ENCODE data around the gene CDKL1. TPM values are rescaled to one million over a fixed set of nuclear protein-coding genes. Genes with fewer than 3 reads are reported as not detected.

CDKL1 gene
- total RNA-seq, 2 donors from 2014 or later, result 24.9 to 25.1 TPM

DNA sequence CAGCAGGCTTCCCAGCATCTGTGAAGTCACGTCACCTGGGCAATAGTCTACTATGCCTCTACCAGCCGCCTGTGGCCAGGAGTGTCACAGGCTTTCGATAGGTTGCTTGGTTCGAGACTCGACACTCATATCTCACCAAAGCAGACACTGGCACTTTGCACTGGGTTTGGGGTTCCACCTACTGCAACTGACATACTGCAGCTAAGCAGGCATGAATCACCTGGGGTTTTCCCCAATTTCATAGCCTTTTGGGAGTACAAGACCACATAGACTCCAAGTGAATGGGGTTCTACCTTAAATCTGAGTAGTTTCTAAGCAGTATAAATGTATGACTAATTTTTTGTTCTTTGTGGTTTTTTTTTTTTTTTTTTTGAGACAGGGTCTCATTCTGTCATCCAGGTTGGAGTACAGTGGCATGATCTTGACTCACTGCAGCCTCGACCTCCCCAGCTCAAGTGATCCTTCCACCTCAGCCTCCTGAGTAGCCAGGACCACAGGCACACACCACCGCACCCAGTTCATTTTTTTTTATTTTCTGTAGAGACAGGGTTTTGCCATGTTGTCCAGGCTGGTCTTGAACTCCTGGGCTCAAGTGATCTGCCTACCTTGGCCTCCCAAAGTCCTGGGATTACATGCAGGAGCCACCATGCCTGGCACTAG is 52.4 kb downstream of the CDKL1 start:
- intact Hi-C loops (cut with DNase I, micrococcal nuclease), result loop anchor here in 1 of 2 donors (10.0 kb wide), 1 partner anchor 51 kb away; the partner anchor contains the start of gene CDKL1
- no peak for DNase-seq
- ATAC-seq, result no peak

GRCh38 chr14:50343434-50343833 is 53.2 kb downstream of the CDKL1 start:
- ATAC-seq, result no peak
- intact Hi-C loops (cut with DNase I, micrococcal nuclease), result loop anchor here in 1 of 2 donors (10.0 kb wide), 1 partner anchor 51 kb away; the partner anchor contains the start of gene CDKL1
- DNase-seq, result no peak

DNA sequence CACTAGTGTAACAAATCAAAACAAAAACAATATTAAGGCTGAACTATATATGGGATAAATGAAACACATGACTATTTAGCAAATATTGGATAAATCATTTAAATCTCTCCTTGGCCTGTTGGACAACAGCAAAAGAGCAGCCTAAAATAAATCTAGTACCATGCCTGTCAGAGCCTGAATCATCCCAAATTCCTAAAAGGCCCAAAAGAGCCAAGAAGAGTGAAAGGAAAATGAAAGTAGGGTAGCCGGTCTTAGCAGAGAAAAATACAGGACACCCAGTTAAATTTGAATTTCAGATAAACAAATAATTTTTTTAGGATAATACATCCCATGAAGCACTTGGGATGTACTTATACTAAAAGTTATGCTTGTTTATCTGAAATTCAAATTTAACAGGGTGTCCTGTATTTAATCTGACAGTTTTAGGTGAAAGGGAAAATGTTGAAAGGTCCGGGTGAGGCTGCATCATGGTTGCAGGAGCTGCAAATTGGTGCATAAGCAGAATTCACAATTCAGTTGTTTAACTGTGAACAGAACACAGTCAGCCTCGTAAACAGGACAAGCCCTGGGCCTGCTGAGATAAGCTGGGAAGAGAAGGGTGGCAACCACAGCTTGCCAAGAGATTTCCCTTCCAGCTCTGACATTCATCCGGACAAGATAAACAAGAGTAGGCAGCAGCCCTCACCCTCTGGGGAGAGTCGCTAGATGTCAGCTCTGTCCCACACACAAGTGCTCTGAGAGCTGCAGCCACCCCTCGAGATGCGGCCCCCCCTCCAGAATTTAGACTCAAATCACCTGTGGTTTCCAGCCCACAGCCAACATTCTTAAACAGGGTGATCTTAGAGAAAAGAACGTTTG is 54.2 kb downstream of the CDKL1 start:
- intact Hi-C loops (cut with DNase I, micrococcal nuclease), result loop anchor here in 1 of 2 donors (10.0 kb wide), 1 partner anchor 52 kb away; the partner anchor contains the start of gene CDKL1
- ATAC-seq, result peak; percentile 88
- peak; percentile 56 to 75 for DNase-seq

GRCh38 chr14:50340963-50341362 is 55.7 kb downstream of the CDKL1 start:
- intact Hi-C loops (cut with DNase I, micrococcal nuclease), result loop anchor here in 1 of 2 donors (10.0 kb wide), 1 partner anchor 54 kb away; the partner anchor contains the start of gene CDKL1
- DNase-seq (no peak), ATAC-seq (no peak)

DNA sequence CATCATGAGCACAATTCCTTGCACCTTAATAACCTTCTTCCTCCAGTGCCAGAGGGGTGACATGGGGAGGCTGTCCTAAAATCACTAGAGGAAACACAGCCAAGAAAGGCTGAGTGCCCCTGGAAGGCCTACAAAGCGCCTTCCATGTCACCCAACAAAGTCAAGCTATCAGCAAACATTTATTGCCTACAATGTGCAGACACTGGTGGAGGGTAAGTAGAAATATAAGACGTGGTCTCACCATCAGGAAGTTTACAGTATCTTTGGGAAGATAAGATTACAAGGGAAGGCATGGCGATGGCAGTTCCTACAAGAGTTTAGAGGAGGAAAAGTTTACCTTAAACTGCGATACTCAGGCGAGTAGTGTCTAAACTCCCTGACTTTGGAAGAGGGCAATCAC is 56.6 kb downstream of the CDKL1 start:
- DNase-seq, result no peak
- intact Hi-C loops (cut with DNase I, micrococcal nuclease), result loop anchor here in 1 of 2 donors (10.0 kb wide), 1 partner anchor 55 kb away; the partner anchor contains the start of gene CDKL1
- no peak for ATAC-seq

GRCh38 chr14:50339178-50339804 is 57.4 kb downstream of the CDKL1 start:
- DNase-seq, result no peak
- peak; percentile 14 for ATAC-seq
- intact Hi-C loops (cut with DNase I, micrococcal nuclease), result no loop called here

DNA sequence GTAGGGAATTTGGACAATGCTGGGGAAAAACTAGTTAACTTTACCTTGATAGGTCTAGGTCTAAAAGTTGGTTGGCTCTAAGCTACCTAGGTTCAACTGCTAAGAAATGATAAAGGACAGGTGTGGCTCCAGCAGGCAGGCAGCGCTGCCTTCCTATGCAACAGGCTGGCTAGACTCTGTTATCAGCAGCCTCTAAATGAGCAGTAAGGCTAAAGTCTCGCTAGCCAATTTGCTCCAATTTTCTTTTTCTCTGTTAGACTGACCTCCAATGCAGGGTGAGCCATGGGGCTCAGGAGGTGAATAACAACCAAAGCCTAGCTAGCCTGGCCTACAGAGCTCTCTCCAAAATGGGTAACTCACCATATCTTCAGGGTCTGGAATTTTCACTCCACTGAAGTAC is 58.1 kb downstream of the CDKL1 start:
- intact Hi-C loops (cut with DNase I, micrococcal nuclease), result no loop called here
- ATAC-seq (peak; percentile 60), DNase-seq (no peak)

DNA sequence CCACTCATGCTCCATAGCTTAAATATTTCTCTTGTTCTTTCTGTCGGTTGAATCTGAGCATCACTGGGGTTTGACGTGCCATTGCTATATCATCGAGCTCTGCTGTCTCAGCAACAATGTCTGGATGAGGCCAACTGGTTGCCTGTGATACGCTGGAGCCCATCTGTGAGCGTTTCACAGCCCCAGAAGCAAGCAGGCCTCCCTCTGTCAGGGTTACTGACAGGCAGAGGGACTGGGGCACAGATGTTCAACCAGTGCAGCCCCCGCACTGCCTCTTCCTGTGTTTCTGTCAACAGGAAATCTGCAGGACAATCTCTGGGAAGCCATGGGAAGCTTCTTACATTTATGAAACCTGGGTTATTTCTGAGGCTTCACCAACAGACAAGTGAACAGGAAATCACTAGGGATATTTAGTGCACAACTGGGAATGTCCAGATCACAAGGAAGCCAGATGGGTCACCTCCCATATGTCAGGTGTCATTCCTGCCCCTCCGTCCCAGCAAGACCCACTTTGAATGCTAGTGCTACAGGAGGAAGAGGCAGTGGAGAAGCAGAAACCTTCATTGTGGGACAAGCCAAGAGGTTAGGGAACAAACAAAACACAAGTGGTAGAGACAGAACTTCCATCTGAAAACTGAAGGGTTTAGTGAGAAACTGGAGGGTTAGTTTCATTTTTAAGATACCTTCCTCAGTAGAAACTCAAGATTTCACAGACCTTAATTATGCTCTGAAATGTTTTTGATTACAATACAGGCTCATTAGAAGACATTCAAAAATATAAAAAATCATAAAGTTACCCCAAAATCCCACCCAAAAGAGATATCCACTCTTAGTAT is 60.5 kb downstream of the CDKL1 start:
- no peak for DNase-seq
- intact Hi-C loops (cut with DNase I, micrococcal nuclease), result no loop called here
- no peak for ATAC-seq

DNA sequence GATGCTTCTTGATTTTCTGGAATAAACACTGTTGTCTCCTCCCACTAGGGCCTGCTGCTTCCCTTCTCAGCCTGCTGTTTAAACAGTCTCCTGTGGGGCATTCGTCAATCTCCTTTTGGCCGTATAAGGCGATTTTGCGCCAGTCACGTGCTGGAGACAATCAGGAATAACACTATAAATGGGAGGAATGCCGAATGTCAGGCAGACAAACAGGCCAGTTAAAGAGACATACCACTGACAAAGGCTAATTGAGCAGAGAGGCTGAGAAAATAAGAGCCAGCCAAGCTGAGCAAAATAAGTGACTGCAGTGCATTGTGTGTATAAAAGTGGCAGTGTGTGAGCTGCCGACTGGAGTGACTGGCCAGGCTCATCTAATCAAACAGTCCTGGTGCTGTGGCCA is 61.3 kb downstream of the CDKL1 start:
- intact Hi-C loops (cut with DNase I, micrococcal nuclease), result no loop called here
- ATAC-seq (peak; percentile 80), DNase-seq (peak; percentile 57 to 74)

GRCh38 chr14:50334211-50334610 is 62.5 kb downstream of the CDKL1 start:
- ATAC-seq, result no peak
- intact Hi-C loops (cut with DNase I, micrococcal nuclease), result no loop called here
- no peak for DNase-seq

DNA sequence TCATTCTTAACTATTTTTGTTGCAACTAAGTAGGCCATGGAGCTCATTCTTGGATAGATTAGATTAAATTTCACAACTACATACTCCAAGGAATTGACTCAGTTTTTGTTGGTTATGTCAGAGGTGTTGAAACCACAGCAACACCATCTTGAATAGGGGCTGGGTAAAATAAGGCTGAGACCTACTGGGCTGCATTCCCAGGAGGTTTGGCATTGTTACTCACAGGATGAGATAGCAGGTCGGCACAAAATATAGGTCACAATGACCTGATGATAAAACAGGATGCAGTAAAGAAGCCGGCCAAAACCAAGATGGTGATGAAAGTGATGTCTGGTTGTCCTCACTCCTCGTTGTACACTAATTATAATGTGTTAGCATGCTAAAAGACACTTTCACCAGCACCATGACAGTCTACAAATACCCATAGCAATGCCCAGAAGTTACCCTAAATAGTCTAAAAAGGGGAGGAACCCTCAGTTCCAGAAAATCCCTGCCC is 63.6 kb downstream of the CDKL1 start:
- intact Hi-C loops (cut with DNase I, micrococcal nuclease), result no loop called here
- ATAC-seq (no peak), DNase-seq (no peak)

DNA sequence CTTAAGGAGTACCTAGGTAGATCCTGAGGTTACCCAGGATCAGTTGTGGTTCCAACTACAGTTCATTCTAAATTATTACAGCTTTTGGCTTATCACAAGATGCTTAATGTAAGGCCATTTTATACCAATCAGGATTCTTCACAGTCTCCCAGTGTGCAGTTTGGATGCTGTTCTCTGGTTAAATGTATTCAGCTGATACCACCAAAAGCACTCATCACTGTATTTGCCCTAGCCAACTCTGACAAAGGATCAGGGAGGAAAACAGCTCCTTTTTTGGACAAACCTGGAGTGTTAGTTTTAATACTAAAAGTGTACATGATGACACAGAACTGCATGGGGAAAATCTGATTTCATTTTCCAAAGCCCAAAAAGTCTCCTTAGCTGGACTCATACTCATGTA is 65.1 kb downstream of the CDKL1 start:
- intact Hi-C loops (cut with DNase I, micrococcal nuclease), result no loop called here
- ATAC-seq (no peak), DNase-seq (no peak)

- intact Hi-C loops (cut with DNase I, micrococcal nuclease), result loop anchor here in 1 of 2 donors (2.0 kb wide), 1 partner anchor 212 kb away; the partner anchor contains the start of gene MAP4K5
- DNase-seq, result peak; percentile 63
- peak; percentile 92 for ATAC-seq
Measured at GRCh38 chr14:50321009-50321660, 75.5 kb downstream of the CDKL1 start.

DNA sequence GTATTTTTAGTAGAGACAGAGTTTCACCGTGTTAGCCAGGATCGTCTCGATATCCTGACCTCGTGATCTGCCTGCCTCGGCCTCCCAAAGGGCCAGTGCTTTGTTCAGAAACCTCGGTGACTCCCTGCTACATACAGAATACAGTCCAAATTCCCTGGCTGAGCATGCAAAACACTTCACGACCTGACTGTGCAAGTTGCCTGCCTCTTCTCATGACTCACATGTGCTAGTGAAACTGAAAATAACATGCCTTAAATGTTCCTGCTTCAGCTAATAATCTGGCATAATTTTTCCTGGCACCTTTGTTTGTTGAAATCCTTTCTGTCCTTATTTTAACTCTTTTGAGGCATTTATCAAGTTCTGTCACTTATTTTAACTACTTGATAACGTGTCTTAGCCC is 76.4 kb downstream of the CDKL1 start:
- ATAC-seq, result no peak
- intact Hi-C loops (cut with DNase I, micrococcal nuclease), result loop anchor here in 1 of 2 donors (2.0 kb wide), 1 partner anchor 213 kb away; the partner anchor contains the start of gene MAP4K5
- DNase-seq, result no peak

GRCh38 chr14:50319721-50320120 is 77.0 kb downstream of the CDKL1 start:
- DNase-seq, result no peak
- intact Hi-C loops (cut with DNase I, micrococcal nuclease), result loop anchor here (2.0 to 10.0 kb wide), 2 partner anchors 213 to 215 kb away; partner anchors contain the start of gene MAP4K5 (in 2 of the 2)
- no peak for ATAC-seq

DNA sequence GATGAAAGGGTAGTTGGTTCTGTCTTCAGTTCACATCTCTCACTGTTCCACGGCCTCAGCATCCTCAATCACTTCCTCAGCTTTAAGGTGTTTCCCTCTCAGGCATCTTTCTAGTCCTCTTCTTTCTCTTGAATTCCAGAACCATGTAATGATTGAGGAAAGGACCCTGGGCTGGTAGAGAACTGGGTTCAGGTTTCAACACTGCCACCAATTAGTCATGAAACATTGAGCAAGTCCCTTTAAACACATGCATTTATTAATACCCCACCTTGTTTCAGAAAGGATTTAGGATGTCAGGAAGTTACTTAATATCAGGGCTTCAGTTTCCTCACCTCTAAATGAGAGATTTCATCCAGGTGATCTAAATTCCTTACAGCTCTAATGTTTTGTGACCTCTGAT is 77.4 kb downstream of the CDKL1 start:
- ATAC-seq (no peak), DNase-seq (no peak)
- intact Hi-C loops (cut with DNase I, micrococcal nuclease), result loop anchor here in 1 of 2 donors (10.0 kb wide), 1 partner anchor 216 kb away; the partner anchor contains the start of gene MAP4K5

GRCh38 chr14:50318031-50318626 is 78.6 kb downstream of the CDKL1 start:
- intact Hi-C loops (cut with DNase I, micrococcal nuclease), result loop anchor here in 1 of 2 donors (10.0 kb wide), 1 partner anchor 217 kb away; the partner anchor contains the start of gene MAP4K5
- DNase-seq (no peak), ATAC-seq (no peak)
